Stimulated activated CD4-positive, alpha-beta T cell treated with anti-CD3 and anti-CD28 coated beads, Interleukin-1b, Interleukin-23, amount 100 ng/mL, for 1 hour (primary cell): ENCODE measurements around the gene RERE.

Experiments used
- DNase-seq, 2 donors: peaks; one replicate each; pipeline ENCODE4 v3.0.0-alpha.2; 2020; ENCODE audit warnings: low read depth in 2 of 2

Gene RERE

DNA sequence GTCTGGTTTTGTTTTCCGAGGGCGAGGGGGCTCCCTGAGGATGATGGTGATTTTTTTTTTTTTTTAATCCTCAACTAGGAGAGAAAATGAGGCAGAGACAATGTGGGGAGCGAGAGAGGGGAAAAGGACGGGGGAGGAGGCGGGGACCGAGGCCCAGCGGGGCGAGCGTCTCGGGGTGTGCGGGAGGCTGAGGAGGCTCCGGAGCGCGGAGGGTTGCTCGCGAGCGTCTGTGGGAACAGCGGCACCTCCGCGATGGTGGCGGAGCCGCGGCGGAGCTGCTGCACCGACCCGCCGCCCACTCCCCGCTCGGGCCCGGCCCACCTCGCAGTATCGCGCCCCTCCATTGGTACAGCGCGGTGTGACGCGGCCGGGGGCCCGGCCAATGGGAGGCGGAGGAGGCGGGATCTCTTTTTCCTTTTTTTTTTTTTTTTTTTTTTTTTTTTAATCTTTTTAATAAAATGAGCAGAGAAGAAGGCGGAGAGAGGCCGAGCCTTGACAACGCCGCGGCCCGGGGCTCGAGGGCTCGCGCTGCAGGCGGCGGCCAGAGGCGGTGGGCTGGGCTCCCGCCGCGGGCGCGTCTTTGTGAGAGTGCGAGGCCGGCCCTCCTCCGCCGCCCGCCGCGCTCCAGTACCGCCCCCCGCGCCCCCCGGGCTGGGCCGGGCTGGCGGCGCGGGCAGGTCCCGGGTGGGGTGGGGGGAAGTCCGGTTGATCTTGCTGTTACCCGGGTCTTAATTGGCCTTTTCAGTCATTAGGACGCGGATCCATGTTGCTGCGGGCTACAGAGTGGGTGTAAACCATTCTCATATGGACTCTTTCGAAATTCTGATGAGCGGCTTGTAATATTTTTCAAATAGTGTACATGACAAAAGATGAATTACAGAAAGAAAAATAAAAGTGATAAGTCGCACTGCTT is at the start of gene RERE:
Gene RERE, minus strand, starts transcription at position 229 of the 913 bp plus-strand sequence.
- DNase-seq = peak; percentile 94 to 96

- no peak for DNase-seq
Measured at GRCh38 chr1:8866792-8867415, 49.5 kb upstream of the RERE start.

- no peak for DNase-seq
Measured at GRCh38 chr1:8866173-8866791, 48.8 kb upstream of the RERE start.

DNA sequence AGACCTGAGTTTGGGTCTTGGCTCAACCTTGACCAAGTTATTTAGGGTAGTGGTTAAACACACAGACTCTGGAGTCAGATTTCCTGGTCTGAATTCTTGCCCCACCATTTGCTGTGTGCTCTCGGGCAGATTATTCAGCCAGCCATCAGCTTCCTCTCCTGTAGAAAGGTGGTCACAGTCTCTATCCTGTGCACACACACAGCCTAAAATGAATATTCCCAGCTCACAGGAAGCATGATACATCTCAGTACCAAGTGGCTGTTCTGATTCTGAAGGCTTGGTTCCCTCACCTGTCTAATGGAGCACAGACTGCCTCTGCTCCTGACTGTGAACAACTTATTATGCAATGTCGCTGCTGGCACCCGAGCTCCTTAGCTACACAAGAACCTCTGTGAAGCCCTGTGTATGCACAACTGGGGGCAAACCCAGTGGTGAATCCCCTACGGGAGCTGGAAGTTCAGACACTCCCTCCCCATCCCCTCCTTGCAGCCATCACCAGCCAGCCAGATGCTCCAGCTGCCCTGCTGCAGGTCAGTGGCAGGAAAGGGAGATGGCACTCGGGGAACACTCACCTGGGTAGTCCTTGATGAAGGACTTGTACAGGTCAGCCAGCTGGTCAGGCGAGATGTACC is 47.4 kb upstream of the RERE start:
- no peak for DNase-seq

DNA sequence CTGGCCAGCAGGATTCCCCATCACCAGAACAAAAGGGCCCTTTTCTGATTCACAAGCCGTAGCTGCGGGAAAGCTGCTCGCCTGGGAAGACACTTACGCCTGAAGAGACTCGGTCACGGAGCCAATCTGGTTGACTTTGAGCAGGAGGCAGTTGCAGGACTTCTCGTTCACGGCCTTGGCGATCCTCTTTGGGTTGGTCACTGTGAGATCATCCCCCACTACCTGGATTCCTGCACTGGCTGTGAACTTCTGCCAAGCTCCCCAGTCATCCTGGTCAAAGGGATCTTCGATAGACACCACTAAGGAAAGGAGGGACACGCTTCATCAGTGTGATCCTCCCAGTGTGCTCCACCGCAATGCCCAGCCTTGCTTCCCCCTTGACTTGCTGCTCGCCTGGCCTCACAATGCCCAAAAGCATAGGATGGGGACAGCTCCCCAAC is 46.4 kb upstream of the RERE start:
- DNase-seq = no peak

- no peak for DNase-seq
Measured at GRCh38 chr1:8863138-8863537, 45.7 kb upstream of the RERE start.

DNA sequence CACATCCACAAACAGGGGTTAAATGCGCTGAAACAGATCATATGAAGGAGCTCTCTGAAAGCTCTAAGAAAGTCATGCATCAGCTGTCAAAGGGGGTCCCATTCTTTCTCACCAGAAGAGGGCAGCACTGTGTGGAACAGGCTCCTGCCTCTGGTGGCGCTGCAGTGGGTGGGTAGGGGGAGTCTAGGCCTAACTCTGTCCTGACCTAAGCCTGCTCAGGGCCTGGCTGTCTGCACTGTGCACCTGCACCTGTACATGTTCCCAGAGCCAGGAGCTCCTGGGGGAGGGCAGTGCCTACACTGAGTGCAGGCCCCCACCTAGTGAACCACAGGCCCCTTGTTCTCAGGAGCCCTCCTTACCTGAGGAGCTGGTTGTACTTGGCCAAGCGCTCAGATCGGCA is 45.1 kb upstream of the RERE start:
- DNase-seq = no peak

GRCh38 chr1:8860738-8861516 is 43.5 kb upstream of the RERE start:
- DNase-seq = no peak

DNA sequence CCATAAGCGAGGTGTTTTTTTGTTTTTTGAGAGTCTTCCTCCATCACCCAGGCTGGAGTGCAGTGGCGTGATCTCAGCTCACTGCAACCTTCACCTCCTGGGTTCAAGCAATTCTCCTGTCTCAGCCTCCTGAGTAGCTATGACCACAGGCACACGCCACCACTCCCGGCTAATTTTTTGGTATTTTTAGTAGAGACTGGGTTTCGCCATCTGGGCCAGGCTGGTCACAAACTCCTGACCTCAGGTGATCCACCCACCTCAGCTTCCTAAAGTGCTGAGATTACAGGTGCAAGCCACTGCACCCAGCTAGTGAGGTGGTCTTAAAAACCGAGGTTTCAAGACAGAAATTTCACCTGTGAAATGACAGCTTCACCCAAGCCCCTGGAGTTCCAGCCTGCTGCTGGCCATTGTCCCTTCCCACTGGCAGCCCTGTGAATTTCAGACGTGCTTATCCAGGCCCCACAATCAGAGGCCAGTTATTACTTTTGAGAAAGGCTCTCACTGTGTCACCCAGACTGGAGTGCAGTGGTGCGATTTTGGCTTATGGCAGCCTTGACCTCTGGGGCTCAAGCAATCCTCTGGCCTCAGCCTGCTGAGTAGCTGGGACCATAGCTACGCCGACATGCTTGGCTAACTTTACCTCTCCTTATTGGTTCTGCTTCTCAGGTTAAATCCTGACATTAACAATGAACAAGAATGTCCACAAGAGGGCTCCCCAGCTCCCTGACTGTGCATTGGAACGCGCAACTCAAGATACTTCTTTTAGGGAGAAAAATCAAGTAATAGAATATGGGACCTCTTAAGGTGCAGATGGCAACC is 41.7 kb upstream of the RERE start:
- DNase-seq = no peak

GRCh38 chr1:8858112-8858668 is 40.8 kb upstream of the RERE start:
- DNase-seq = no peak

DNA sequence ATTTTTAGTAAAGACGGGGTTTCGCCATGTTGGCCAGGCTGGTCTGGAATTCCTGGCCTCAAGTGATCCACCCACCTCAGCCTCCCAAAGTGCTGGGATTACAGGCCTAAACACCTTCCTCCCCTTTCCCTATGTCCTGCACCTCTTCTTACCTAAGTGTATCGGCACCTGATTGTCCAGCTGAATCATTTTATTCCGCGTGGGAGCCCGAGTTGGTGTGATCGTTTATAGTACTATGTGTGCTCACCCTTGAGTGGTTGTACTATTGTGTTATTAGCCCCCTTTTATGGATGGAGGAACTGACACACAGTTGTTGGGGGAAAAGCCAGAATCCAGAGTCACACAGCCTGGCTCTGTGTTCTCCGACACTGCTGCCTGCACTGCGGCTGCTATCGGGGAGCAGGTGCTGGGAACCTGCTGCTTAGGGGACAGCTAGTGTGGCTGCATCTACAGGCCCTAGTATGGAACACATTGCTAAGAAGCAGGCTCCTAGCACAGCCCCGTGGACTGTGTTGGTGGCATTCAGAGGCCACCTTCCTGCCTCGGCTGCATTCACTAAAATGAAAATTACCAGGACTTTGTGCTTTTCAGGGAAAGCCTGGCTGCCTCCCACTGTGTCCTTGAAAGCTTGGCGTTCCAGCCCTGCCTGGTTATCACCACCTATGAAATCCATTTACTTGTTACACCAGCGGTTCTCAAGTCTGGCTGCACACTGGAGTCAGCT is 39.4 kb upstream of the RERE start:
- no peak for DNase-seq

DNA sequence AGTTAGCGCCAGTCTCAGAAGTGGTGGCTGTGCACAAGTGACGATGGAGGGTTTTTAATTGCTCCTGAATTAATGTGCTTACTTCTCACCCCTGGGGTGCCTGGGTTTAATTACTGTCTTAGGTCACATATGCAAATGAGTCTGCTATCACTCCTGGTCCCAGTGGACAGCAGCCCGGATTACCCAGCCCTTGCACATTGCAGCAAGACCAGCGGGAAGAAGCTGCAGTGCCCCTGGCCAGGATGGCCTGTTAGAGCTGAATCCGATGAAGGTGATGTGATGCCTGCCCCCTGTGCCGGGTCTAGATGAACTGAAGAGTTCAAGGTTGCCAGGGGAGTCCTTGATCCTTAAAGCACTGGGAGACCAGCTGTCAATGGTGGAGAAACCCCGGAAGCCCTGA is 36.8 kb upstream of the RERE start:
- DNase-seq = no peak

GRCh38 chr1:8851060-8851459 is 33.6 kb upstream of the RERE start:
- no peak for DNase-seq

- peak; percentile 38 to 61 for DNase-seq
Measured at GRCh38 chr1:8848663-8849386, 31.4 kb upstream of the RERE start.

DNA sequence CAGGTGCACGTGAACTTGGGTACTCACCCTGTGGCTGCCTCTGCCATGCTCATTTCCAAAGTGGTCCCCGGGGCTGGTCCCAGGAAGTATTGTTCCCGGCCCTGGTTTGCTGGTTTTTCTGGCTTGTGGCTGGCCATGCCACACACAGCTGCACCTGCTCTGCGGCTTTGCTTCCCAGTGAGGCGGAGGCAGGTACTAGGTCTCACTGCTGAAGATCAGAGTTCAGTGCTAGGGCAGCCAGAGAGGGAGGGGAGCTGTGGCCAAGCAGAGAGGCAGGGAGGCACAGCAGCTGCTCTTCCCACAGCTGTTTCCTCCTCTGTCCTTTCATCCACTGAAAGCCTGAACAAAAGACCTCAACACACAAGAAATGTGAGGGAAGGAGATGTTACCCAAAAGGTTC is 30.6 kb upstream of the RERE start:
- DNase-seq = no peak

- no peak for DNase-seq
Measured at GRCh38 chr1:8846263-8846662, 28.8 kb upstream of the RERE start.

GRCh38 chr1:8845104-8846097 is 28.0 kb upstream of the RERE start:
- DNase-seq = no peak
